22Rv1 (cell line): Measurements from ENCODE around the gene PUS10.

ENCODE experiments used
- CTCF ChIP-seq: fragments of 450-650 bp; IDR thresholded peaks from 2 replicates; pipeline ENCODE4 v1.5.1; 2017; ENCODE audit warnings: mild to moderate bottlenecking
- ZFX ChIP-seq: fragments of 450-650 bp; IDR thresholded peaks from 2 replicates; pipeline ENCODE4 v1.6.1; 2017; ENCODE audit warnings: antibody characterized with exemption, borderline replicate concordance

GRCh38 chr2:60980071-60980815 lies 37.8 kb downstream of the PUS10 start:
- TF ChIP-seq CTCF (no peak), ZFX (no peak)
